ENCODE data around the gene TMEM145.
A peak's percentile ranks its signal among the peaks of the same experiment; 100 is the strongest.

TMEM145 gene

GRCh38 chr19:42269478-42270345 is 43.4 kb upstream of the TMEM145 start:
- TF ChIP-seq CTCF (IDR thresholded peaks at IDR 0.05; ENCODE audit: insufficient read depth, low read length, missing control alignments): no peak
- DNase-seq (ENCODE audit: low read depth, low spot score): no peak
- POLR2A ChIA-PET: interaction anchor here (1.3 to 1.9 kb wide), 3 partner anchors 10 to 15 kb away, joined by 3 to 20 read pairs (median 6); no protein-coding TSS in a partner anchor
- peak overlapping the region; percentile 80 for H3K4me3 ChIP-seq (ENCODE audit: low read depth, low read length)
- CTCF ChIA-PET: interaction anchor here (1.3 to 2.7 kb wide), 3 partner anchors 9 to 131 kb away, joined by 3 to 49 read pairs (median 17); no protein-coding TSS in a partner anchor

DNA sequence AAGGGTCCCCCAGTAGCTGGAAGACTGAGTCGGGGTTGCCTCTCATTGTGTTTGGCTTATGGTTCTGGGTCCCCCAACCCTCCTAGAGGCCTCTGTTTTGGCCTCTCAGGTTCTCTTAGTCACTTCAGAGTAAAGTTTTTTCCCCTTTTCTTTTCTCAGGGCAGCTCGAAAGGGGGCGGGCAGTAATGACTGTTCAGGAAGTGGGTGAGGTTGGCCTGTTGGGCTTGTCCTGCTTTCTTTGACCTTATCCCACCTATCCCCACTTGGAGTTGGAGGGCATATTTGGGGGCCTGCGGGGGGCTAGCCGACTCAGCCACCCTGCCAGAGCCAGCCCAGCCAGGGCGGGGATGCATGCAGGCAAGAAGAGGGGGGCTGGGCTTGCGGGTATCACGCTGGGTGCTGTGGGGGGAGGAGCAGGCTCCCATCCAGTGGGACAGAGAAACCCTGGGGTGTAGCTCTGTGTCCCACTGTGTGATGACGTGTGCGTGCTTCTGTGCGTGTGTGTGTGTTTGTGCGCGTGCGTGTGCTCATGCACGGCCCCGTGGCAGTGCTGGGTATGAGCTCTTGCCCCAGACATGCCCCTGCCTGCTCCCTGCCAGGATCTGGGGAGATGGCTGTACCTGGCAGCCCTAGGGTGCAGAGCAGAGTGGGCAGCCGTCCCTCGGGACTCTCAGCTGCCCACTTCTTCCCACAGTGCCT is 42.6 kb upstream of the TMEM145 start:
- ChIA-PET POLR2A (interaction anchor here (1.3 to 1.9 kb wide), 4 partner anchors 9 to 28 kb away, joined by 3 to 20 read pairs (median 5); partner anchors contain the start of gene GSK3A), CTCF (interaction anchor here (1.3 to 2.7 kb wide), 3 partner anchors 9 to 131 kb away, joined by 3 to 49 read pairs (median 17); no protein-coding TSS in a partner anchor)
- H3K4me3 ChIP-seq (ENCODE audit: low read depth, low read length): peak overlapping the region; percentile 80
- TF ChIP-seq CTCF (IDR thresholded peaks at IDR 0.05; ENCODE audit: insufficient read depth, low read length, missing control alignments): no peak
- no peak for DNase-seq (ENCODE audit: low read depth, low spot score)

DNA sequence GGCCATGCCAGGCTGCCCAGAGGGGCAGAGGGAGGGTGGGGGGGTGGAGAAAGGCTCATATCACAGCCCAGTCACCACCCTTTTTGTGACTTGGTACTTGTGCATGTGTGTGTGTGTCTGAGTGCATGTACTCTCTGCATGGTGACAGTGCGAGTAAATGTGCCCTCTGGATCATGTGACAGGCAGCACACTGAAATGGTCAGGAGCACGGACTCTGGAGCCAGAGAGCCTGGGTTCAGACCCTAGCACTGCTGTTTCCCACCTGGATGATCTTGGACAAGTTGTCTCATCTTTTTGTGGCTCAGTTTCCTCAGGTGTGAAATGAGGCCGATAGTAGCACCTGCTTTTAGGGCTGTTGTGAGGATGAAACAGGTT is 42.1 kb upstream of the TMEM145 start:
- H3K4me3 ChIP-seq (ENCODE audit: low read depth, low read length): peak overlapping the region; percentile 80; the same call in 1 of the 2 replicates
- ChIA-PET CTCF (interaction anchor here (2.6 to 2.7 kb wide), 2 partner anchors 8 to 26 kb away, joined by 17 to 49 read pairs; no protein-coding TSS in a partner anchor), POLR2A (interaction anchor here (1.3 to 1.9 kb wide), 4 partner anchors 8 to 28 kb away, joined by 3 to 20 read pairs (median 5); partner anchors contain the start of gene GSK3A)
- no peak for TF ChIP-seq CTCF (IDR thresholded peaks at IDR 0.05; ENCODE audit: insufficient read depth, low read length, missing control alignments)
- DNase-seq (ENCODE audit: low read depth, low spot score): no peak

- CTCF ChIA-PET: interaction anchor here (2.6 to 3.8 kb wide), 2 partner anchors 26 to 27 kb away, joined by 17 to 21 read pairs; no protein-coding TSS in a partner anchor
- no peak for TF ChIP-seq CTCF (IDR thresholded peaks at IDR 0.05; ENCODE audit: insufficient read depth, low read length, missing control alignments)
- H3K4me3 ChIP-seq (ENCODE audit: low read depth, low read length): no peak overlapping the region
- POLR2A ChIA-PET: interaction anchor here (0.7 to 1.5 kb wide), 2 partner anchors 11 to 29 kb away, joined by 3 to 4 read pairs; partner anchors contain the start of gene GSK3A
- no peak for DNase-seq (ENCODE audit: low read depth, low spot score)
Measured at GRCh38 chr19:42271861-42272534, 41.1 kb upstream of the TMEM145 start.

GRCh38 chr19:42272535-42272897 is 40.6 kb upstream of the TMEM145 start:
- no peak overlapping the region for H3K4me3 ChIP-seq (ENCODE audit: low read depth, low read length)
- CTCF ChIA-PET: interaction anchor here (3.8 kb wide), 1 partner anchor 27 kb away, joined by 21 read pairs; no protein-coding TSS in a partner anchor
- DNase-seq (ENCODE audit: low read depth, low spot score): no peak
- TF ChIP-seq CTCF (IDR thresholded peaks at IDR 0.05; ENCODE audit: insufficient read depth, low read length, missing control alignments): no peak
- POLR2A ChIA-PET: interaction anchor here (0.7 kb wide), 1 partner anchor 10 kb away, joined by 3 read pairs; no protein-coding TSS in a partner anchor
